HUDEP-2 (cell line): ENCODE results near the gene ABCC8.
A peak's percentile ranks its signal among the peaks of the same experiment; 100 is the strongest.

ENCODE experiments used
- DNase-seq, 76 experiments: peaks; one replicate each; lab custom pipeline; 2025; ENCODE audit not compliant: unreplicated experiment in 76 of 76; lab: John Stamatoyannopoulos, UW

ABCC8 gene

DNA sequence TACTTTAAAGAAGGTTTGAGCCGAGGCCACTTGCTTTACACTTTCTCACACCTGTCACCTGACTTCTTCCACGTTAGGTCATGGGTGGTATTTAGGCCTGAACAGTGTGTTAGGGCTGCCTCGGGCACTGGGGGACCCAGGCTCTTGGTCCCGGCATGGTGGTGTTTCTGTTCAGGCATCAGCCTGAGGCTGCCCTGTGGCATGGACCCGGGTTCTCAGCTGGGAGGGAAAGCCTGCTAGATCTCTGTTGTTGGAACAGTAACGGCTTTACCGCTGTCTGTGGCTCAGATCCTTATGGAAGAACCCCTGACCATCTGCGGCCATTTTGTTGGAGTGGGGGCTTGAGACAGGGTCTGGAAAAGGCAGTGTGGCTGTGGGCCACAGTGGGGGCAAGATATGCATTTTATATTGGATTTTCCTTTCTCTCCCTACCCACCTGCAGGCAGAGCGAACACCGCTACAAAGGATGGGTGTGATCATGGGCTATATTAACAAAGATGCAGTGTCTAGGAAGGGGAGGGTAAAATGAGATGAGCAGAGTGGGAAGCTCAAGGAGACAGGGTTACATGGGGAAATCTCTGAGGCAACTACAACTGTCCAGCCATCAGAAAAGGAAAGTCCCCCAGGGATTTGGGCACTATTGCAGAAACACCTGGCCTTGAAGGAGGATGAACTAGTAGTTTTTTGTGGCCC lies 86.5 kb downstream of the ABCC8 start:
- no peak for DNase-seq

GRCh38 chr11:17389211-17389956 lies 87.3 kb downstream of the ABCC8 start:
- peak in 45 of 76 experiments; percentile 2 to 65 (median 28) for DNase-seq

GRCh38 chr11:17388609-17389210 lies 87.9 kb downstream of the ABCC8 start, which contains the start of gene KCNJ11:
Gene KCNJ11 (minus strand): TSS chr11:17388659. CDS start chr11:17388091, 568 bp downstream.
- DNase-seq: peak in 2 of 76 experiments; percentile 30 to 52

- no peak for DNase-seq
Measured at GRCh38 chr11:17387811-17388210, 88.8 kb downstream of the ABCC8 start.

DNA sequence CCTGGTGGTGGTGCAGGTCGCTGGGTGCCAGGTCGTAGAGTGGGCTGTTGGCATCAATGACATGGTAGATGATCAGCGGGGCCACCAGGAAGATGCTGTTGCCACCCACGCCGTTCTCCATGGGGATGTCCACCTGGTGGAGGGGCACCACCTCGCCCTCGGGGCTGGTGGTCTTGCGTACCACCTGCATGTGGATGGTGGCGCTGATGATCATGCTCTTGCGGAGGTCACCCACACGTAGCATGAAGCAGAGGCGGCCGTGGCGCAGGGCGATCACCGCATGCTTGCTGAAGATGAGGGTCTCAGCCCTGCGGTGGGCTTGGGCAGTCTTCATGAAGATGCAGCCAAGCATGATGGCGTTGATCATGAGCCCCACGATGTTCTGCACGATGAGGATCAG lies 89.4 kb downstream of the ABCC8 start:
- no peak for DNase-seq

GRCh38 chr11:17386331-17387084 lies 90.1 kb downstream of the ABCC8 start:
- DNase-seq: peak in 47 of 76 experiments; percentile 2 to 61 (median 28)

DNA sequence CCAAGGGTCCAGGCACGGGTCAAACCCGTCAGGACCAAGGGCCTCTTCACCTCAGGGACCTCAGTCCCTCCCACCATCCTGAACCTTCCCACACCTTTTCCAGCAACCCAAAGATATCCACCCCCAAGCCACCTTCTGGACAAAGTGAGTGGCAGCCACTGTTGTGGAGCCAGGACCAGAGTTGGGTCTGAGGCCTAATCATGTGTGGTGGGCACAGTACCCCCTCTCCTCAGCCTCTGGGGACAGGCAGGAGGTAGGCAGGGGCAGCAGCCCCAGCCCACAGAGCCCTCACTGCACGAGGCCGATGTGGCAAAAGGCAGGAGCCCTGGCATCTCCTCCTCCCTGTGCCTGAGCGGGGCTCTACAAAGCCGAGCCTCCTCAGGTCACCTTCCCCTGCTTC lies 90.7 kb downstream of the ABCC8 start:
- no peak for DNase-seq

DNA sequence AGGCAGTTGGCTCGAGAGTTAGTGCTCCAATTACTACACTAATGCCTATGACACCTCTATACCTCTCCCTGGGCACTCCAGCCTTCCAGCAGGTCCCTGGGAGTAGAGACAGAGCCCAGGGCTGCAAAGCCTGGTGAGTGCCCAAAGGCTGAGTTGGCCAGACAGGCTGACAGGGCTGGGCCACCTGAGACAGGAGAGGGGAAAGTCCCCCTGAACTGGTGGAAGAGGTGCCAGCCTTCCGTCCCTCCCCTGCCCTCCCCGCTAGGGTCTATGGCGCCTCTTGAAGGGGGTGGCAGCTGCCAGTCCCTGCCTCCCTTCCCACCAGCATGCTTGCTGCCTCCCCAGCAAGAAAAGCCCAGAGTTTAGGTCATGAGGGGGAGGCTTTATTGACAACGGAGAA lies 91.2 kb downstream of the ABCC8 start:
- no peak for DNase-seq

GRCh38 chr11:17384002-17384511 lies 92.6 kb downstream of the ABCC8 start:
- DNase-seq: peak in 67 of 76 experiments; percentile 8 to 72 (median 47)

- no peak for DNase-seq
Measured at GRCh38 chr11:17383461-17383860, 93.2 kb downstream of the ABCC8 start.

GRCh38 chr11:17382046-17382728 lies 94.5 kb downstream of the ABCC8 start:
- DNase-seq: no peak

GRCh38 chr11:17381156-17381555 lies 95.5 kb downstream of the ABCC8 start:
- no peak for DNase-seq

DNA sequence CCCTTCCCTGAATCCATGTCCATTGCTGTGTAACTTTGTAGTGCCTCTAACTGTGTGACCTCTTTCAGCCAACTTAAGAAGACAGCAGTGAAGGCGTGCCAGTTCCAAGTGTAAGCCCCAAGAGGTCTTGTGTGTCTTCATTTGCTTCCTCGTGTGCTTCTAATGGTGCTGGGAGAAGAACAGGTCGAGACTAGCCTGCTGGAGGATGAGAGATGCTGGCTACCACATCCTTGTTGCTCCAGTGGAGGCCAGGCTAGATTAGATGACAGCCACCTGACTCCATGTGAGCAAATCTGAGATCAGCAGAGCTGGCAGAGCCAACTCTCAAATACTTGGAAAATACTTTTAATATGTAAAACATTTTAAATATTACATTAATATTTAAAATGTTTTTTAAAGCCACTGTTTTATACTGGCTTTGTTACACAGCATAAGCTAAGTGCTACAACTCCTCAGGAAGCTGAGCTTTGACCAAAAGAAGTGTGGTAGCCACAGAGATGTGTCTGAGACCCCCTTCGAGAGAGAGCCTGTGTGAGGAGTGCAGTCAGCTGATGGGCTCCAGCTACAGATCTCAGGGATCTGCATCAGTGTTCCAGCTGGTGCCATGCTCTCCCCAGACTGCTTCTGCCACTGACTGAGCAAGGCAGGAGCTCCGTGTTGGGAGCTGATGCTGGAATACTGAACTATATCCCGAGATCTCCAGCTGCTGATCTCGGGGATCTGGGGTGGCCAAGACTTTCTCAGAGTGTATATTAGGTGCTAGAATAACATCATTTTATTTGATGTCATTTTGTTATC lies 97.1 kb downstream of the ABCC8 start:
- DNase-seq: no peak

GRCh38 chr11:17378655-17379054 lies 98.0 kb downstream of the ABCC8 start:
- DNase-seq: no peak

- no peak for DNase-seq
Measured at GRCh38 chr11:17376493-17376892, 100.2 kb downstream of the ABCC8 start.

- no peak for DNase-seq
Measured at GRCh38 chr11:17375547-17375946, 101.1 kb downstream of the ABCC8 start.

- DNase-seq: peak in 3 of 76 experiments; percentile 4 to 7 (median 7)
Measured at GRCh38 chr11:17371614-17372013, 105.0 kb downstream of the ABCC8 start.

GRCh38 chr11:17369684-17370243 lies 106.9 kb downstream of the ABCC8 start:
- no peak for DNase-seq

DNA sequence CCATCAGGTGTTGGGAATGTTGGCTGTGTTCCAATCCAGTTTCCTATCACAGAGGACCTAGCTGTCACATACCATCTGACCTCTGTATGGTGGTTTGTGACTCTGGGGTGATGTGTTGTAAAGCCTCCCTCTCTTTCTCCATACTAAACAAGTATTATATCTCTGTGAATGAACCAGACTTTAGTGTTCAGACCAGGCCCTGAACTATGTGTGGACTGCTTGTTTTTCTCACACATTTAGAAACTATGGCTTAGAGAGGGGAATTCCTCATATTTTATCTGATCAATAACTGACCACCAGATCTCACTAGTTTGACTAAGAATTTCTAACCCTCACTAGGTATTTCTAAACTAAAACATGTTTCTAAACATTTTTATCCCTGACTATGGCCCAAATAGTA lies 107.6 kb downstream of the ABCC8 start:
- DNase-seq: no peak
